ENCODE measurements around the gene LRRN2. TPM values are rescaled to one million over a fixed set of nuclear protein-coding genes. Genes with fewer than 3 reads are reported as not detected.

Gene LRRN2
- total and polyA plus RNA-seq, 9 of the 15 experiments (the other 6 are each of a cell fraction or from before 2014, with no cell fraction given) = 0.05 TPM; not detected in 8

- H4K20me1 ChIP-seq (replicated peaks; ENCODE audit: control insufficient read depth, insufficient read depth, low read length) = no peaks in the 10 kb centered on the region
- H3K27me3 ChIP-seq (ENCODE audit: control insufficient read depth in 2 of 2, insufficient read depth in 2 of 2, low read length in 2 of 2) = peaks cover 17 to 34% of the 10 kb centered on the region in 2 experiments; a peak in 3 of 5 replicates
- intact Hi-C loops (cut with micrococcal nuclease) = no loop called here
- peak overlapping the region; percentile 30 for H3K4me2 ChIP-seq (ENCODE audit: insufficient read depth, low read length)
- H3K79me2 ChIP-seq (ENCODE audit: control insufficient read depth, insufficient read depth, low read length) = no peaks in the 10 kb centered on the region
- H3K27ac ChIP-seq (ENCODE audit: extremely low read depth, low read depth, low read length) = no peak overlapping the region
- DNase-seq (ENCODE audit: extremely low read depth in 1 of 4, low spot score in 3 of 4) = peak; percentile 34 to 76 (median 55)
- peak; percentile 73 for FAIRE-seq
- ChIA-PET POLR2A (interaction anchor here (1.0 to 1.5 kb wide), 5 partner anchors 14 to 81 kb away, joined by 3 to 8 read pairs (median 5); no protein-coding TSS in a partner anchor), CTCF (ENCODE audit: low intra/inter-chr PET ratio) (no interaction called here)
- no peaks in the 10 kb centered on the region for H3K9me1 ChIP-seq (ENCODE audit: control insufficient read depth, insufficient read depth, low read length)
- H3K4me1 ChIP-seq (replicated peaks in 1 of 2; ENCODE audit: control insufficient read depth in 2 of 2, insufficient read depth in 2 of 2, low read length in 2 of 2) = peaks cover 5 to 23% of the 10 kb centered on the region in 2 experiments
- H3K9me3 ChIP-seq (replicated peaks; ENCODE audit: control insufficient read depth, insufficient read depth, low read depth, low read length) = no peaks in the 10 kb centered on the region
- H2AFZ ChIP-seq (ENCODE audit: low read depth, low read length) = 0 out of 2 replicates have a peak overlapping the region, but pooled peaks have one; percentile 17
- H3K4me3 ChIP-seq = no peak overlapping the region
- no TSS peak for BruUV-seq (replicated peaks)
- H3K36me3 ChIP-seq (ENCODE audit: control insufficient read depth, insufficient read depth, low read length) = no peaks in the 10 kb centered on the region
- peak; percentile 88 for ATAC-seq
- peak overlapping the region in 1 of 2 experiments; percentile 51; a peak in 1 of 4 replicates for H3K9ac ChIP-seq (ENCODE audit: insufficient read depth in 1 of 2, low read depth in 2 of 2, low read length in 2 of 2)
- in situ Hi-C loops (cut with MboI) = no loop called here
- 8% methylated on average over 18 of the region's 19 CpGs for WGBS (ENCODE audit: insufficient coverage, low coverage, missing lambda C conversion rate)
- TF ChIP-seq, protein P1, sequence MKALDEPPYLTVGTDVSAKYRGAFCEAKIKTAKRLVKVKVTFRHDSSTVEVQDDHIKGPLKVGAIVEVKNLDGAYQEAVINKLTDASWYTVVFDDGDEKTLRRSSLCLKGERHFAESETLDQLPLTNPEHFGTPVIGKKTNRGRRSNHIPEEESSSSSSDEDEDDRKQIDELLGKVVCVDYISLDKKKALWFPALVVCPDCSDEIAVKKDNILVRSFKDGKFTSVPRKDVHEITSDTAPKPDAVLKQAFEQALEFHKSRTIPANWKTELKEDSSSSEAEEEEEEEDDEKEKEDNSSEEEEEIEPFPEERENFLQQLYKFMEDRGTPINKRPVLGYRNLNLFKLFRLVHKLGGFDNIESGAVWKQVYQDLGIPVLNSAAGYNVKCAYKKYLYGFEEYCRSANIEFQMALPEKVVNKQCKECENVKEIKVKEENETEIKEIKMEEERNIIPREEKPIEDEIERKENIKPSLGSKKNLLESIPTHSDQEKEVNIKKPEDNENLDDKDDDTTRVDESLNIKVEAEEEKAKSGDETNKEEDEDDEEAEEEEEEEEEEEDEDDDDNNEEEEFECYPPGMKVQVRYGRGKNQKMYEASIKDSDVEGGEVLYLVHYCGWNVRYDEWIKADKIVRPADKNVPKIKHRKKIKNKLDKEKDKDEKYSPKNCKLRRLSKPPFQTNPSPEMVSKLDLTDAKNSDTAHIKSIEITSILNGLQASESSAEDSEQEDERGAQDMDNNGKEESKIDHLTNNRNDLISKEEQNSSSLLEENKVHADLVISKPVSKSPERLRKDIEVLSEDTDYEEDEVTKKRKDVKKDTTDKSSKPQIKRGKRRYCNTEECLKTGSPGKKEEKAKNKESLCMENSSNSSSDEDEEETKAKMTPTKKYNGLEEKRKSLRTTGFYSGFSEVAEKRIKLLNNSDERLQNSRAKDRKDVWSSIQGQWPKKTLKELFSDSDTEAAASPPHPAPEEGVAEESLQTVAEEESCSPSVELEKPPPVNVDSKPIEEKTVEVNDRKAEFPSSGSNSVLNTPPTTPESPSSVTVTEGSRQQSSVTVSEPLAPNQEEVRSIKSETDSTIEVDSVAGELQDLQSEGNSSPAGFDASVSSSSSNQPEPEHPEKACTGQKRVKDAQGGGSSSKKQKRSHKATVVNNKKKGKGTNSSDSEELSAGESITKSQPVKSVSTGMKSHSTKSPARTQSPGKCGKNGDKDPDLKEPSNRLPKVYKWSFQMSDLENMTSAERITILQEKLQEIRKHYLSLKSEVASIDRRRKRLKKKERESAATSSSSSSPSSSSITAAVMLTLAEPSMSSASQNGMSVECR (CRISPR knock-in tag; IDR thresholded peaks at IDR 0.05) = no peak; the same call in 1 of the 2 replicates
- TF ChIP-seq LARP7 (IDR thresholded peaks at IDR 0.05) (no peak), TEAD2 (tag; IDR thresholded peaks at IDR 0.05) (no peak), ZBTB5 (IDR thresholded peaks at IDR 0.05) (no peak), PHF21A (IDR thresholded peaks at IDR 0.05; ENCODE audit: borderline replicate concordance, low read depth) (no peak), RBM25 (IDR thresholded peaks at IDR 0.05; ENCODE audit: low read depth, low read length, severe bottlenecking) (no peak), PPARD (CRISPR knock-in tag; IDR thresholded peaks at IDR 0.05) (no peak), ZNF830 (CRISPR knock-in tag; IDR thresholded peaks at IDR 0.05) (0 out of 2 replicates have a peak, but pooled peaks have one; percentile 56), CXXC5 (CRISPR knock-in tag; IDR thresholded peaks at IDR 0.05) (peak; percentile 82), SRSF9 (IDR thresholded peaks at IDR 0.05; ENCODE audit: borderline replicate concordance, low read depth, low read length) (no peak)
- TF ChIP-seq, protein P2, sequence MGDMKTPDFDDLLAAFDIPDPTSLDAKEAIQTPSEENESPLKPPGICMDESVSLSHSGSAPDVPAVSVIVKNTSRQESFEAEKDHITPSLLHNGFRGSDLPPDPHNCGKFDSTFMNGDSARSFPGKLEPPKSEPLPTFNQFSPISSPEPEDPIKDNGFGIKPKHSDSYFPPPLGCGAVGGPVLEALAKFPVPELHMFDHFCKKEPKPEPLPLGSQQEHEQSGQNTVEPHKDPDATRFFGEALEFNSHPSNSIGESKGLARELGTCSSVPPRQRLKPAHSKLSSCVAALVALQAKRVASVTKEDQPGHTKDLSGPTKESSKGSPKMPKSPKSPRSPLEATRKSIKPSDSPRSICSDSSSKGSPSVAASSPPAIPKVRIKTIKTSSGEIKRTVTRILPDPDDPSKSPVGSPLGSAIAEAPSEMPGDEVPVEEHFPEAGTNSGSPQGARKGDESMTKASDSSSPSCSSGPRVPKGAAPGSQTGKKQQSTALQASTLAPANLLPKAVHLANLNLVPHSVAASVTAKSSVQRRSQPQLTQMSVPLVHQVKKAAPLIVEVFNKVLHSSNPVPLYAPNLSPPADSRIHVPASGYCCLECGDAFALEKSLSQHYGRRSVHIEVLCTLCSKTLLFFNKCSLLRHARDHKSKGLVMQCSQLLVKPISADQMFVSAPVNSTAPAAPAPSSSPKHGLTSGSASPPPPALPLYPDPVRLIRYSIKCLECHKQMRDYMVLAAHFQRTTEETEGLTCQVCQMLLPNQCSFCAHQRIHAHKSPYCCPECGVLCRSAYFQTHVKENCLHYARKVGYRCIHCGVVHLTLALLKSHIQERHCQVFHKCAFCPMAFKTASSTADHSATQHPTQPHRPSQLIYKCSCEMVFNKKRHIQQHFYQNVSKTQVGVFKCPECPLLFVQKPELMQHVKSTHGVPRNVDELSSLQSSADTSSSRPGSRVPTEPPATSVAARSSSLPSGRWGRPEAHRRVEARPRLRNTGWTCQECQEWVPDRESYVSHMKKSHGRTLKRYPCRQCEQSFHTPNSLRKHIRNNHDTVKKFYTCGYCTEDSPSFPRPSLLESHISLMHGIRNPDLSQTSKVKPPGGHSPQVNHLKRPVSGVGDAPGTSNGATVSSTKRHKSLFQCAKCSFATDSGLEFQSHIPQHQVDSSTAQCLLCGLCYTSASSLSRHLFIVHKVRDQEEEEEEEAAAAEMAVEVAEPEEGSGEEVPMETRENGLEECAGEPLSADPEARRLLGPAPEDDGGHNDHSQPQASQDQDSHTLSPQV (IDR thresholded peaks at IDR 0.05) = no peak
Measured at GRCh38 chr1:204630132-204630905, 55.2 kb downstream of the LRRN2 start.

Data from K562 (cell line).